Measurements from ENCODE around the gene DISC1.

DISC1 gene

GRCh38 chr1:232020352-232020751 lies 393.8 kb downstream of the DISC1 start:
- FAIRE-seq (no peak), DNase-seq (ENCODE audit: insufficient read length) (no peak)
- TF ChIP-seq POLR2AphosphoS5 (IDR thresholded peaks at IDR 0.05; ENCODE audit: low read depth, low read length) (no peak), POLR2A (IDR thresholded peaks at IDR 0.05; ENCODE audit: low read depth, low read length) (no peak), TAF1 (IDR thresholded peaks at IDR 0.05; ENCODE audit: borderline replicate concordance, low read depth, low read length) (no peak)

GRCh38 chr1:232029315-232029714 lies 402.7 kb downstream of the DISC1 start:
- DNase-seq (ENCODE audit: insufficient read length), result no peak
- FAIRE-seq, result no peak
- no peak for TF ChIP-seq TAF1 (IDR thresholded peaks at IDR 0.05; ENCODE audit: borderline replicate concordance, low read depth, low read length)
- TF ChIP-seq POLR2AphosphoS5 (IDR thresholded peaks at IDR 0.05; ENCODE audit: low read depth, low read length), result no peak

- FAIRE-seq (no peak), DNase-seq (ENCODE audit: insufficient read length) (no peak)
- TF ChIP-seq TAF1 (IDR thresholded peaks at IDR 0.05; ENCODE audit: borderline replicate concordance, low read depth, low read length) (no peak), POLR2A (IDR thresholded peaks at IDR 0.05; ENCODE audit: low read depth, low read length) (no peak), POLR2AphosphoS5 (IDR thresholded peaks at IDR 0.05; ENCODE audit: low read depth, low read length) (no peak)
Measured at GRCh38 chr1:232031156-232031555, 404.6 kb downstream of the DISC1 start.

GRCh38 chr1:232033285-232033684 lies 406.7 kb downstream of the DISC1 start:
- DNase-seq (ENCODE audit: insufficient read length) (no peak), FAIRE-seq (no peak)
- TF ChIP-seq TAF1 (IDR thresholded peaks at IDR 0.05; ENCODE audit: borderline replicate concordance, low read depth, low read length) (no peak), POLR2AphosphoS5 (IDR thresholded peaks at IDR 0.05; ENCODE audit: low read depth, low read length) (no peak), POLR2A (IDR thresholded peaks at IDR 0.05; ENCODE audit: low read depth, low read length) (no peak)

- DNase-seq (ENCODE audit: insufficient read length), result no peak
- FAIRE-seq, result no peak
- no peak for TF ChIP-seq POLR2A (IDR thresholded peaks at IDR 0.05; ENCODE audit: low read depth, low read length)
- no peak for TF ChIP-seq TAF1 (IDR thresholded peaks at IDR 0.05; ENCODE audit: borderline replicate concordance, low read depth, low read length)
- TF ChIP-seq POLR2AphosphoS5 (IDR thresholded peaks at IDR 0.05; ENCODE audit: low read depth, low read length), result no peak
Measured at GRCh38 chr1:232034556-232034955, 408.0 kb downstream of the DISC1 start.

GRCh38 chr1:232036181-232036933 lies 409.8 kb downstream of the DISC1 start:
- FAIRE-seq (no peak), DNase-seq (ENCODE audit: insufficient read length) (no peak)
- TF ChIP-seq POLR2AphosphoS5 (IDR thresholded peaks at IDR 0.05; ENCODE audit: low read depth, low read length), result no peak
- TF ChIP-seq TAF1 (IDR thresholded peaks at IDR 0.05; ENCODE audit: borderline replicate concordance, low read depth, low read length), result no peak
- no peak for TF ChIP-seq POLR2A (IDR thresholded peaks at IDR 0.05; ENCODE audit: low read depth, low read length)

GRCh38 chr1:232037774-232038388 lies 411.3 kb downstream of the DISC1 start:
- DNase-seq (ENCODE audit: insufficient read length) (no peak), FAIRE-seq (no peak)
- TF ChIP-seq POLR2A (IDR thresholded peaks at IDR 0.05; ENCODE audit: low read depth, low read length), result no peak

GRCh38 chr1:232038706-232039677 lies 412.4 kb downstream of the DISC1 start:
- no peak for DNase-seq (ENCODE audit: insufficient read length)
- TF ChIP-seq POLR2A (IDR thresholded peaks at IDR 0.05; ENCODE audit: low read depth, low read length) (no peak), POLR2AphosphoS5 (IDR thresholded peaks at IDR 0.05; ENCODE audit: low read depth, low read length) (no peak), TAF1 (IDR thresholded peaks at IDR 0.05; ENCODE audit: borderline replicate concordance, low read depth, low read length) (no peak)
- FAIRE-seq, result no peak

- DNase-seq (ENCODE audit: insufficient read length) (no peak), FAIRE-seq (no peak)
- no peak for TF ChIP-seq TAF1 (IDR thresholded peaks at IDR 0.05; ENCODE audit: borderline replicate concordance, low read depth, low read length)
- TF ChIP-seq POLR2A (IDR thresholded peaks at IDR 0.05; ENCODE audit: low read depth, low read length), result no peak
- TF ChIP-seq POLR2AphosphoS5 (IDR thresholded peaks at IDR 0.05; ENCODE audit: low read depth, low read length), result no peak
Measured at GRCh38 chr1:232040260-232040659, 413.7 kb downstream of the DISC1 start.

- DNase-seq (ENCODE audit: insufficient read length) (no peak), FAIRE-seq (no peak)
- TF ChIP-seq TAF1 (IDR thresholded peaks at IDR 0.05; ENCODE audit: borderline replicate concordance, low read depth, low read length) (no peak), POLR2AphosphoS5 (IDR thresholded peaks at IDR 0.05; ENCODE audit: low read depth, low read length) (no peak), POLR2A (IDR thresholded peaks at IDR 0.05; ENCODE audit: low read depth, low read length) (no peak)
Measured at GRCh38 chr1:232044728-232045127, 418.1 kb downstream of the DISC1 start.

GRCh38 chr1:232045139-232045994 lies 418.8 kb downstream of the DISC1 start:
- no peak for DNase-seq (ENCODE audit: insufficient read length)
- no peak for FAIRE-seq
- TF ChIP-seq POLR2AphosphoS5 (IDR thresholded peaks at IDR 0.05; ENCODE audit: low read depth, low read length) (no peak), TAF1 (IDR thresholded peaks at IDR 0.05; ENCODE audit: borderline replicate concordance, low read depth, low read length) (no peak), POLR2A (IDR thresholded peaks at IDR 0.05; ENCODE audit: low read depth, low read length) (no peak)

Measured in GM12892 (cell line).